GM21723 (cell line): ENCODE measurements around the gene ZNF28.
"Not testable (repeated sequence)": the region's sequence is repeated elsewhere in the genome, so short reads cannot be mapped to it uniquely, and the experiment has no call there.

Experiments
- ATAC-seq: cut with Tn5 transposase; IDR thresholded peaks from one replicate; pipeline ENCODE4 v1.9.1; 2021; ENCODE audit warnings: mild to moderate bottlenecking, moderate library complexity; ENCODE audit not compliant: unreplicated experiment

ZNF28 gene

DNA sequence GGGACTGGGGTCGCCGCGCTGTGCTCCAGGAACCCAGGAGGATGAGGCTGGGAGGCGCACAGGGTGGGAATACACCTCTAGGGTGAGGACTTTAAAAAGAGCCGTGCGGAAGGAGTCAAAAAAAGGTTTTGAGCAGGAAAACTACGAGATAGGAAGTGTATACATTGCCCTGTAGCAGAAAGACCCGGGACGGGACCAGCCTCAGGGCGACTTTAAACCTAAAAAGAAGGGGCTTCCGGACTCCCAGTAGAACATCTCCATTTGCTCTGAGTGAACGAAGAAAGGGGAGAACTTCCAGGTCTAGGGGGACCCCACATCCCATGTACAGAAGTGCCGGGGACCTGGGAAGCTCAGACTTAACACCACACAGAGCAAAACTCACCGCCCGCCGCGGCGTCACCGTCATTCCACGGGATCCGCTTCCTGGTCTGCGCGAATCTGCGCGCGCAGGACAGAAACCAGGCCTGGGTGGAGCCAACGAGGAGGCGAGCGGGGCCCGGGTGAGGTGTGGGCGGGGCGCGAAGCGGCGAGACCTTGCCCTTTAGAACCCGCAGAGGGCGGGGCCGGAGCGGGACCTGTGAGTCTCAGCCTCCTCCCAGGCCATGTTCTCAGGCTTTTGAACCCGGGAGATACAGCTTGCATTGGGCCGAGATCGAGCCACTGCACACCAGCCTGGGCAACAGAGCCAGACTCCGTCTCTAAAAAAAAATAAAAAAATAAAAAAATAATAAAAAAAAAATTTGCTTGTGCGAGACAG, at the start of gene ZNF28:
Gene ZNF28 (minus strand): TSS at position 430 of the 757 bp plus-strand sequence. CDS start 3,675 bp downstream, outside the sequence.
- peak; percentile 96 for ATAC-seq

GRCh38 chr19:52868031-52868430, 46.6 kb upstream of the ZNF28 start:
- ATAC-seq, result not testable (repeated sequence)

DNA sequence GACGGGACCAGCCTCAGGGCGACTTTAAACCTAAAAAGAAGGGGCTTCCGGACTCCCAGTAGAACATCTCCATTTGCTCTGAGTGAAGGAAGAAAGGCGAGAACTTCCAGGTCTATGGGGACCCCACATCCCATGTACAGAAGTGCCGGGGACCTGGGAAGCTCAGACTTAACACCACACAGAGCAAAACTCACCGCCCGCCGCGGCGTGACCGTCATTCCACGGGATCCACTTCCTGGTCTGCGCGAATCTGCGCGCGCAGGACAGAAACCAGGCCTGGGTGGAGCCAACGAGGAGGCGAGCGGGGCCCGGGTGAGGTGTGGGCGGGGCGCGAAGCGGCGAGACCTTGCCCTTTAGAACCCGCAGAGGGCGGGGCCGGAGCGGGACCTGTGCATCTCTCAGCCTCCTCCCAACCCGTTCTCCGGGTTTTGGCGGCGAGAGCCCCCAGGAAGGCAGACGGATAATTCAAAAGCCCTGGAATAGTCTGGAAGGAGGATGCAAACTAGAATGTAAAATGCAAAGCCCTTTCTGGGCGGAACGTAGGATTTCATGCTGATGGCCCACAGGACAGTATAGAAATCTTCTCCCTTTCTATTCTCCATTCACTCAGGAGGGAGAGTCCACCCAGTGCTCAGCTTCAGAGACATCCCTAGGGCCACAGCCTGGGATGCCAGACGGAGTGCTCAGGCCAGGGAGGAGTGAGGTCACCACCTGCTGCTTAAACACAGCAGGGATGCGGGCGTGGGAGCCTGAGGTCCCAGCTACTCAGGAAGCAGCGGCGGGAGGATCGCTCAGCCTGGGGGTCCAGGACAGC, 36.2 kb upstream of the ZNF28 start, which contains the start of gene ZNF468:
Gene ZNF468 (minus strand): TSS at position 242 of the 814 bp plus-strand sequence. CDS start 3,347 bp downstream, outside the sequence.
- peak; percentile 96 for ATAC-seq

GRCh38 chr19:52856540-52857377, 35.3 kb upstream of the ZNF28 start:
- peak; percentile 17 for ATAC-seq

DNA sequence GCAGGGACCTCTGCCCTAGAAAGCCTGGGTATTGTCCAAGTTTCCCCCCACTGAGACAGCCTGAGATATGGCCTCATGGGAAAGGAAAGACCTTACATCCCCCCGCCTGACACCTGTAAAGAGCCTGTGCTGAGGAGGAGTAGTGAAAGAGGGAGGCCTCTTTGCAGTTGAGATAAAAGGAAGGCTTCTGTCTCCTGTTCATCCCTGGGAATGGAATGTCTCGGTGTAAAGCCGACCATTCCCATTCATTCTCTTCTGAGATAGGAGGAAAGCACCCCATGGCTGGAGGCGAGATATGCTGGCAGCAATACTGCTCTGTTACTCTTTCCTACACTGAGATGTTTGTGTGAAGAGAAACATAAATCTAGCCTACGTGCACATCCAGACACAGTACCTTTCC, 25.9 kb upstream of the ZNF28 start:
- ATAC-seq, result not testable (repeated sequence)

DNA sequence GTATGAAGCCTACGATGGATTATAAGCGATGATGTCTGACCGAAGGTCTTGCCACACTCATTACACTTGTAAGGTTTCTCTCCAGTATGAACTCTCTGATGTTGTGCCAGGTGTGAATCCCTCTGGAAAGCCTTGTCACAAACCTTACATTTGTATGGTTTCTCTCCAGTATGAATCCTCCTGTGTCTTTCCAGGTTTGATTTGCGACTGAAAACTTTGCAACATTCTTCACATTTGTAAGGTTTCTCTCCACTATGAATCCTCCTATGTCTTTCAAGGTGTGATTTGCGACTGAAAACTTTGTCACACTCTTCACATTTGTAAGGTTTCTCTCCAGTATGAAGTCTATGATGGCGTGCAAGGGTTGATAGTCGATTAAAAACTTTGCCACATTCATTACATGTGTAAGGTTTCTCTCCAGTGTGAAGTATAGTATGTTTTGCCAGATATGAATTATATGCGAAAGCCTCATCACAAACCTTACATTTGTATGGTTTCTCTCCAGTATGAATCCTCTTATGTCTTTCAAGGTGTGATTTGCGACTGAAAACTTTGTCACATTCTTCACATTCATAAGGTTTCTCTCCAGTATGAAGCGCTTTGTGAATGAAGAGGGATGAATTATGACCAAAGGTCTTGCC, 19.5 kb upstream of the ZNF28 start:
- not testable (repeated sequence) for ATAC-seq

GRCh38 chr19:52834289-52834688, 12.9 kb upstream of the ZNF28 start:
- not testable (repeated sequence) for ATAC-seq

GRCh38 chr19:52833541-52833940, 12.1 kb upstream of the ZNF28 start:
- not testable (repeated sequence) for ATAC-seq

DNA sequence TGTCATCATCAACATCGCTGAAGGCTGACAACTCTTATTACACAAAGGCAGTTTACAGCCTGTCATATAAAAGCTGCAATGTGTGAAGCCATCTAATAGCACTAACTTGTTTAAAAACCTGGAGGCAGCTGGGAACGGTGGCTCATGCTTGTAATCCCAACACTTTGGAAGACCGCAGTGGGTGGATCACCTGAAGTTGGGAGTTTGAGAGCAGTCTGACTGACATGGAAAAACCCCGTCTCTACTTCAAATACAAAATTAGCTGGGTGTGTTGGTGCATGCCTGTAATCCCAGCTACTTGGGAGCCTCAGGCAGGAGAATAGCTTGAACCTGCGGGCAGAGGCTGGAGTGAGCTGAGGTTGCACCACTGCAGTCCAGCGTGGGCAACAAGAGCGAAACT, 8.4 kb upstream of the ZNF28 start:
- not testable (repeated sequence) for ATAC-seq

- ATAC-seq, result no peak
Measured at GRCh38 chr19:52825765-52826164, 4.3 kb upstream of the ZNF28 start.

GRCh38 chr19:52823676-52824075, 2.2 kb upstream of the ZNF28 start:
- ATAC-seq, result no peak

GRCh38 chr19:52820472-52821203, 795 bp downstream of the ZNF28 start:
- ATAC-seq, result not testable (repeated sequence)

GRCh38 chr19:52809801-52810200, 11.6 kb downstream of the ZNF28 start:
- ATAC-seq, result no peak

DNA sequence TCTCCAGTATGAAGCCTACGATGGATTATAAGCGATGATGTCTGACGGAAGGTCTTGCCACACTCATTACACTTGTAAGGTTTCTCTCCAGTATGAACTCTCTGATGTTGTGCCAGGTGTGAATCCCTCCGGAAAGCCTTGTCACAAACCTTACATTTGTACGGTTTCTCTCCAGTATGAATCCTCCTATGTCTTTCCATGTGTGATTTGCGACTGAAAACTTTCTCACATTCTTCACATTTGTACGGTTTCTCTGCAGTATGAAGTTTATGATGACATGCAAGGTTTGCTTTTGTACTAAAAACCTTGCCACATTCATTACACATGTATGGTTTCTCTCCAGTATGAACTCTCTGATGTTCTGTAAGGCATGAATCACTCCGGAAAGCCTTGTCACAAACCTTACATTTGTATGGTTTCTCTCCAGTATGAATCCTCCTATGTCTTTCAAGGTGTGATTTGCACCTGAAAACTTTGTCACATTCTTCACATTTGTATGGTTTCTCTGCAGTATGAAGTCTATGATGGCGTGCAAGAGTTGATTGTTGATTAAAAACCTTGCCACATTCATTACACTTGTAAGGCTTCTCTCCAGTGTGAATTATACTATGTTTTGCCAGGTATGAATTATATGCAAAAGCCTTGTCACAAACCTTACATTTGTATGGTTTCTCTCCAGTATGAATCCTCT, 21.3 kb downstream of the ZNF28 start:
- not testable (repeated sequence) for ATAC-seq

GRCh38 chr19:52789440-52789839, 32.0 kb downstream of the ZNF28 start:
- ATAC-seq, result no peak

GRCh38 chr19:52786464-52787354, 34.7 kb downstream of the ZNF28 start, which contains the start of gene ZNF600:
Gene ZNF600 (minus strand): TSS chr19:52786791. CDS start chr19:52778888, 7,903 bp downstream.
- ATAC-seq, result peak; percentile 93

DNA sequence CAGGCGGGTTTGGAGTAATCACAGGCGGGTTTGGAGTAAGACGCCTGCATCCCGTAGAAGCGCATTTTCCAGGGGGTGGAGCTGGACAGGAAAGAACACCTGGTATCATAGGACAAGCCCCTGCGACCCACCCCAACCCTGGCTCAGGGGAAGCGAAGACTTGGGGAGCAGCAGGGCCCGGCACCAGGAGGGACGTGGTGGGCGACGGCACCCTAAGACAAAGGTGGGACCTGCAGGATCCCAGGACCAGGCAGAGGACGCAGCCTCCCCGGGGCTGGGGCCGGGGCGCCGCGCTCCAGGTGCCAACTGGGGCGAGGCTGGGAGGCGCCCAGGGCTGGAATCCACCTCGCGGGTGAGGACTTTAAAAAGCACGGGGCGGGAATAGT, 35.4 kb downstream of the ZNF28 start:
- peak; percentile 32 for ATAC-seq

DNA sequence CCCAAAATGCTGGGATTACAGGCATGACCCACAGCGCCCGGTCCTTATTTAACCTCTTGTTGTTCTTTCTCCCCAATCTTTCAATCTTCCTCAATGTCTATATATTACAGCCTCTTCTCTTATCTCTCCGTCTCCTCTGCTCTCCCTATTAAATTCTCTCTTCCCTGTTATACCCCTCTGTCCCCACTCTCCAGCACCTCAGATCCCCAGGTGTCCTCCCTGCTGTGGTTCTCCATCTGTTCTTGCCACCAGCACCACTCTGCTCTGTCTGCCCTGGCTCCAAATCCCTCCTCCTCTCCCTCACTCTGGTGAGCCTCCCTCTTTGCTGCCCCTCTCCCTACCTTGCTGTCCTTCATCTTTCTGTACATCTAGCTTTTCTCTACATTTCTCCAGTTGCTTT, 35.9 kb downstream of the ZNF28 start:
- ATAC-seq, result no peak
